Measurements from ENCODE around the gene HTR3C.
"Not testable (repeated sequence)": the region's sequence is repeated elsewhere in the genome, so short reads cannot be mapped to it uniquely, and the experiment has no call there.

Gene HTR3C

GRCh38 chr3:184052767-184053166 lies at the start of gene HTR3C:
Gene HTR3C (plus strand): TSS chr3:184053047. CDS start chr3:184053081, 34 bp downstream.
- DNase-seq, result no peak

GRCh38 chr3:184003187-184003967 lies 49.5 kb upstream of the HTR3C start:
- no peak for DNase-seq

GRCh38 chr3:184004476-184004875 lies 48.4 kb upstream of the HTR3C start:
- DNase-seq, result no peak

GRCh38 chr3:184005941-184006507 lies 46.8 kb upstream of the HTR3C start:
- DNase-seq, result no peak

- not testable (repeated sequence) for DNase-seq
These were observed 45.6 kb upstream of the HTR3C start for GRCh38 chr3:184007143-184007813.

- DNase-seq, result no peak
These were observed 44.7 kb upstream of the HTR3C start for GRCh38 chr3:184008161-184008560.

- no peak for DNase-seq
These were observed 41.5 kb upstream of the HTR3C start for GRCh38 chr3:184011230-184011876.

GRCh38 chr3:184011937-184012889 lies 40.6 kb upstream of the HTR3C start:
- DNase-seq, result no peak

GRCh38 chr3:184015381-184016019 lies 37.3 kb upstream of the HTR3C start:
- DNase-seq, result no peak

- no peak for DNase-seq
These were observed 36.7 kb upstream of the HTR3C start for GRCh38 chr3:184016169-184016570.

- DNase-seq, result no peak
These were observed 35.8 kb upstream of the HTR3C start for GRCh38 chr3:184016811-184017671.

GRCh38 chr3:184017672-184018423 lies 35.0 kb upstream of the HTR3C start, which contains the start of gene ABCC5:
Gene ABCC5 (minus strand): TSS chr3:184017884. CDS start chr3:184014392, 3,492 bp downstream.
- peak; percentile 74 for DNase-seq

GRCh38 chr3:184018424-184018973 lies 34.3 kb upstream of the HTR3C start:
- DNase-seq, result no peak

GRCh38 chr3:184022323-184022722 lies 30.5 kb upstream of the HTR3C start:
- no peak for DNase-seq

- not testable (repeated sequence) for DNase-seq
These were observed 27.6 kb upstream of the HTR3C start for GRCh38 chr3:184025256-184025655.

- not testable (repeated sequence) for DNase-seq
These were observed 24.5 kb upstream of the HTR3C start for GRCh38 chr3:184028275-184028890.

- no peak for DNase-seq
These were observed 23.4 kb upstream of the HTR3C start for GRCh38 chr3:184029443-184029842.

GRCh38 chr3:184030536-184030935 lies 22.3 kb upstream of the HTR3C start:
- no peak for DNase-seq

- DNase-seq, result no peak
These were observed 21.6 kb upstream of the HTR3C start, which contains the start of gene HTR3D for GRCh38 chr3:184031187-184031792. Gene HTR3D (plus strand): TSS chr3:184031742. CDS start chr3:184031742, 0 bp downstream.
